ENCODE data around the gene AKAP7.

Gene AKAP7

GRCh38 chr6:131132360-131132759, 2.9 kb upstream of the AKAP7 start:
- FAIRE-seq (no peak), DNase-seq (ENCODE audit: low spot score) (no peak)

GRCh38 chr6:131134220-131134979, 867 bp upstream of the AKAP7 start:
- no peak for FAIRE-seq

GRCh38 chr6:131134980-131135243, 355 bp upstream of the AKAP7 start:
- FAIRE-seq (no peak), DNase-seq (ENCODE audit: low spot score) (no peak)

More at GRCh38 chr6:131134220-131134979, 867 bp upstream of the AKAP7 start:
- no peak for DNase-seq (ENCODE audit: low spot score)

- peak; percentile 32 for DNase-seq (ENCODE audit: low spot score)
- no peak for FAIRE-seq
These were observed 937 bp downstream of the AKAP7 start for GRCh38 chr6:131136021-131136786.

GRCh38 chr6:131139599-131139998, 4.3 kb downstream of the AKAP7 start:
- FAIRE-seq: no peak
- no peak for DNase-seq (ENCODE audit: low spot score)

GRCh38 chr6:131143319-131143718, 8.1 kb downstream of the AKAP7 start:
- FAIRE-seq: no peak

GRCh38 chr6:131146865-131147264, 11.6 kb downstream of the AKAP7 start:
- FAIRE-seq: no peak
- DNase-seq (ENCODE audit: low spot score): no peak

More at GRCh38 chr6:131143319-131143718, 8.1 kb downstream of the AKAP7 start:
- no peak for DNase-seq (ENCODE audit: low spot score)

- FAIRE-seq (no peak), DNase-seq (ENCODE audit: low spot score) (no peak)
These were observed 21.1 kb downstream of the AKAP7 start for GRCh38 chr6:131156411-131156810.

GRCh38 chr6:131159578-131159977, 24.3 kb downstream of the AKAP7 start:
- FAIRE-seq (no peak), DNase-seq (ENCODE audit: low spot score) (no peak)

GRCh38 chr6:131160254-131160758, 25.0 kb downstream of the AKAP7 start:
- DNase-seq (ENCODE audit: low spot score) (no peak), FAIRE-seq (no peak)

- FAIRE-seq: no peak
These were observed 26.7 kb downstream of the AKAP7 start for GRCh38 chr6:131161987-131162386.

GRCh38 chr6:131163886-131164285, 28.6 kb downstream of the AKAP7 start:
- FAIRE-seq: no peak
- no peak for DNase-seq (ENCODE audit: low spot score)

More at GRCh38 chr6:131161987-131162386, 26.7 kb downstream of the AKAP7 start:
- no peak for DNase-seq (ENCODE audit: low spot score)

- DNase-seq (ENCODE audit: low spot score) (no peak), FAIRE-seq (no peak)
These were observed 29.2 kb downstream of the AKAP7 start for GRCh38 chr6:131164506-131164905.

GRCh38 chr6:131167773-131168172, 32.5 kb downstream of the AKAP7 start:
- FAIRE-seq (no peak), DNase-seq (ENCODE audit: low spot score) (no peak)

- DNase-seq (ENCODE audit: low spot score) (no peak), FAIRE-seq (no peak)
These were observed 34.3 kb downstream of the AKAP7 start for GRCh38 chr6:131169613-131170012.

GRCh38 chr6:131172222-131172621, 37.0 kb downstream of the AKAP7 start:
- FAIRE-seq (no peak), DNase-seq (ENCODE audit: low spot score) (no peak)

GRCh38 chr6:131173680-131174079, 38.4 kb downstream of the AKAP7 start:
- FAIRE-seq (no peak), DNase-seq (ENCODE audit: low spot score) (peak; percentile 6)

- no peak for FAIRE-seq
- DNase-seq (ENCODE audit: low spot score): no peak
These were observed 40.3 kb downstream of the AKAP7 start for GRCh38 chr6:131175564-131175963.

GRCh38 chr6:131177996-131178395, 42.7 kb downstream of the AKAP7 start:
- FAIRE-seq (no peak), DNase-seq (ENCODE audit: low spot score) (no peak)

GRCh38 chr6:131182991-131183425, 47.7 kb downstream of the AKAP7 start:
- no peak for FAIRE-seq
- DNase-seq (ENCODE audit: low spot score): no peak

GRCh38 chr6:131183427-131184095, 48.3 kb downstream of the AKAP7 start:
- DNase-seq (ENCODE audit: low spot score) (no peak), FAIRE-seq (no peak)

GRCh38 chr6:131191590-131191989, 56.3 kb downstream of the AKAP7 start:
- FAIRE-seq (no peak), DNase-seq (ENCODE audit: low spot score) (no peak)

Measured in urothelium cell line (cell line).